Fibroblast of skin of scalp (primary cell): ENCODE results near the gene NCBP2L. TPM values are rescaled to one million over a fixed set of nuclear protein-coding genes. Genes with fewer than 3 reads are reported as not detected.

Source experiments
- DNase-seq: peaks from one replicate; pipeline ENCODE4 v3.0.0-alpha.2; 2013
- polyA plus RNA-seq, 2 experiments: library from polyadenylated mRNA; unstranded; fragments of 120-200 nt; gene quantifications; one replicate each; pipeline ENCODE4 v1.2.1, GENCODE V29; 2013; ENCODE audit not compliant: insufficient read length in 2 of 2

The NCBP2L gene
- not detected for polyA plus RNA-seq (2013, experiment 1 of 2; ENCODE audit: insufficient read length)
- polyA plus RNA-seq (2013, experiment 2 of 2; ENCODE audit: insufficient read length): not detected

GRCh38 chrX:107777536-107777832, at the start of gene NCBP2L:
Gene NCBP2L, plus strand, starts transcription at chrX:107777733. Its CDS starts 16,488 bp downstream, at chrX:107794221.
- DNase-seq: no peak

- no peak for DNase-seq
These were observed 49.0 kb upstream of the NCBP2L start for GRCh38 chrX:107728371-107729099.

GRCh38 chrX:107729558-107730297, 47.8 kb upstream of the NCBP2L start:
- DNase-seq: no peak

GRCh38 chrX:107730298-107730655, 47.3 kb upstream of the NCBP2L start:
- no peak for DNase-seq

- no peak for DNase-seq
These were observed 46.4 kb upstream of the NCBP2L start for GRCh38 chrX:107730991-107731766.

- peak; percentile 78 for DNase-seq
These were observed 45.6 kb upstream of the NCBP2L start for GRCh38 chrX:107731831-107732502.

GRCh38 chrX:107733686-107734085, 43.8 kb upstream of the NCBP2L start:
- no peak for DNase-seq

- no peak for DNase-seq
These were observed 42.9 kb upstream of the NCBP2L start for GRCh38 chrX:107734646-107735045.

- DNase-seq: no peak
These were observed 40.6 kb upstream of the NCBP2L start for GRCh38 chrX:107736781-107737531.

GRCh38 chrX:107738272-107738671, 39.3 kb upstream of the NCBP2L start:
- no peak for DNase-seq

GRCh38 chrX:107738768-107739167, 38.8 kb upstream of the NCBP2L start:
- DNase-seq: no peak

- DNase-seq: no peak
These were observed 38.0 kb upstream of the NCBP2L start for GRCh38 chrX:107739541-107739940.

GRCh38 chrX:107741404-107741790, 36.1 kb upstream of the NCBP2L start:
- DNase-seq: no peak

GRCh38 chrX:107742700-107743191, 34.8 kb upstream of the NCBP2L start:
- no peak for DNase-seq

- no peak for DNase-seq
These were observed 33.5 kb upstream of the NCBP2L start for GRCh38 chrX:107743995-107744394.

- no peak for DNase-seq
These were observed 32.7 kb upstream of the NCBP2L start for GRCh38 chrX:107744868-107745267.

- peak; percentile 61 for DNase-seq
These were observed 29.9 kb upstream of the NCBP2L start for GRCh38 chrX:107747596-107748161.

- no peak for DNase-seq
These were observed 29.0 kb upstream of the NCBP2L start for GRCh38 chrX:107748506-107748905.

- DNase-seq: no peak
These were observed 27.3 kb upstream of the NCBP2L start for GRCh38 chrX:107750263-107750662.

GRCh38 chrX:107750861-107751445, 26.6 kb upstream of the NCBP2L start:
- DNase-seq: no peak

- DNase-seq: no peak
These were observed 25.5 kb upstream of the NCBP2L start for GRCh38 chrX:107752043-107752442.
